Ascending aorta (tissue), 2 donors: ENCODE results near the gene LAPTM5. TPM values are rescaled to one million over a fixed set of nuclear protein-coding genes. Genes with fewer than 3 reads are reported as not detected.

Source experiments
- DNase-seq, 2 donors: peaks; one replicate each; pipeline ENCODE4 v3.0.0-alpha.2; 2019; ENCODE audit warnings: low spot score in 2 of 2
- H3K27ac ChIP-seq, 2 donors: fragments of 200-600 bp; sonication (generic); one replicate each; pipeline ENCODE4 v1.5.1; 2016 to 2017; ENCODE audit warnings: mild to moderate bottlenecking in 1 of 2
- H3K27me3 ChIP-seq: fragments of 200-600 bp; sonication (generic); one replicate; pipeline ENCODE4 v1.5.1; 2017
- H3K36me3 ChIP-seq, 2 donors: fragments of 200-600 bp; sonication (generic); one replicate each; pipeline ENCODE4 v1.5.1; 2016
- H3K4me1 ChIP-seq, 2 donors: fragments of 200-600 bp; sonication (generic); one replicate each; pipeline ENCODE4 v1.5.1; 2016 to 2017; ENCODE audit warnings: mild to moderate bottlenecking in 1 of 2
- H3K4me3 ChIP-seq, 2 donors: fragments of 200-600 bp; sonication (generic); one replicate each; pipeline ENCODE4 v1.5.1; 2016 to 2017; ENCODE audit warnings: mild to moderate bottlenecking in 1 of 2
- H3K9me3 ChIP-seq, 2 donors: fragments of 200-600 bp; sonication (generic); one replicate each; pipeline ENCODE4 v1.5.1; 2016
- CTCF ChIP-seq, 3 experiments: fragments of 200-600 bp in 2 of 3; fragments of 450-650 bp in 1 of 3; sonication (generic) in 2 of 3; IDR thresholded peaks; one replicate each; pipeline ENCODE4 v1.5.1; 2016 to 2019; ENCODE audit warnings: antibody characterized with exemption in 3 of 3, mild to moderate bottlenecking in 1 of 3, moderate library complexity in 1 of 3
- intact Hi-C: fragments of 100-400 bp; cut with DNase I; formaldehyde crosslinking; loops from one replicate; pipeline ENCODE4 v1.15.1; 2023
- total RNA-seq: library from RNA; depleted of rRNA; stranded (reverse); fragments of >200 nt; gene quantifications from one replicate; pipeline ENCODE4 v1.1.0, GENCODE V29; 2016

The LAPTM5 gene
- total RNA-seq, 1 donor from 2014 or later, result 56.1 TPM

- Histone ChIP-seq H3K4me1 (no peaks in the 10 kb centered on the region), H3K4me3 (no peak overlapping the region), H3K36me3 (no peaks in the 10 kb centered on the region), H3K9me3 (no peaks in the 10 kb centered on the region), H3K27ac (no peak overlapping the region), H3K27me3 (no peaks in the 10 kb centered on the region)
- no peak for TF ChIP-seq CTCF (IDR thresholded peaks at IDR 0.05)
- DNase-seq, result no peak
- intact Hi-C loops, result no loop called here
These were observed 7.6 kb downstream of the LAPTM5 start for GRCh38 chr1:30749691-30750583.

GRCh38 chr1:30748699-30749401 lies 8.7 kb downstream of the LAPTM5 start:
- Histone ChIP-seq H3K4me3 (no peak overlapping the region), H3K36me3 (no peaks in the 10 kb centered on the region), H3K9me3 (no peaks in the 10 kb centered on the region), H3K27ac (peak overlapping the region in 1 of 2 donors; percentile 1), H3K27me3 (no peaks in the 10 kb centered on the region), H3K4me1 (no peaks in the 10 kb centered on the region)
- intact Hi-C loops, result no loop called here
- DNase-seq, result no peak
- TF ChIP-seq CTCF (IDR thresholded peaks at IDR 0.05), result no peak

- intact Hi-C loops, result no loop called here
- no peak for TF ChIP-seq CTCF (IDR thresholded peaks at IDR 0.05)
- Histone ChIP-seq H3K4me3 (no peak overlapping the region), H3K27ac (peak overlapping the region in 1 of 2 donors; percentile 1), H3K27me3 (no peaks in the 10 kb centered on the region), H3K4me1 (no peaks in the 10 kb centered on the region), H3K36me3 (no peaks in the 10 kb centered on the region), H3K9me3 (no peaks in the 10 kb centered on the region)
- no peak for DNase-seq
These were observed 9.4 kb downstream of the LAPTM5 start for GRCh38 chr1:30748098-30748698.

- Histone ChIP-seq H3K27ac (peak overlapping the region in 1 of 2 donors; percentile 13), H3K9me3 (no peaks in the 10 kb centered on the region), H3K4me1 (no peaks in the 10 kb centered on the region), H3K36me3 (no peaks in the 10 kb centered on the region), H3K4me3 (no peak overlapping the region), H3K27me3 (no peaks in the 10 kb centered on the region)
- DNase-seq, result no peak
- TF ChIP-seq CTCF (IDR thresholded peaks at IDR 0.05), result no peak
- intact Hi-C loops, result no loop called here
These were observed 10.3 kb downstream of the LAPTM5 start for GRCh38 chr1:30747033-30748008.
